Stomach (tissue), 4 donors: ENCODE measurements around the gene PLCXD1.

Source experiments
- EP300 ChIP-seq: sonication (generic); formaldehyde crosslinking; IDR thresholded peaks from one replicate; pipeline ENCODE4 v1.6.1; 2017; ENCODE audit warnings: antibody characterized with exemption
- POLR2A ChIP-seq, 4 donors: fragments of 450-650 bp; IDR thresholded peaks; one replicate each; pipeline ENCODE4 v1.6.1; 2016; ENCODE audit warnings: antibody characterized with exemption in 4 of 4, control low read depth in 2 of 4, mild to moderate bottlenecking in 1 of 4, moderate library complexity in 1 of 4
- TF ChIP-seq, protein P1 (sequence below), 7 experiments: fragments of 450-650 bp in 4 of 7; fragments of 200-600 bp in 3 of 7; sonication (generic) in 3 of 7; IDR thresholded peaks; one replicate each; pipeline ENCODE4 v1.5.1; 2016 to 2019; ENCODE audit warnings: antibody characterized with exemption in 7 of 7, control low read depth in 2 of 7, mild to moderate bottlenecking in 1 of 7

DNA sequence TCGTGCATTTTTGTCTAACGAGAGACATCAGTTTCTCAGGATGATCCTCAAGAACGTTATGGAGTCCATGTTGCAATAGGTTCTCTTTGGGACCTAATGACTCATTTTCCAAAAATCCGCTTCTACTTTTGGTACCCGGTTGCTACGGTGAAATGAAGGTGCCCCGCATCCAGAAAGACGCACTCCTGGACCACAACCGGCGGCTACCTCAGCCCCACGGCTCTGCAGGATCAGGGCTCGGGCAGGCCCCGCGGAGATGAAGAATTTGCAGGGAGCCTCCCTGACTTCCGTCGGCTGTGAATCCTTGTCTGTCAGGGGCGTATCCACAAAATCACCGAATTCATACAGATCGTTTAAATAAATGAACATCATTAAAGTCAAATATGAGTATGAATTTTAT, 21.8 kb downstream of the PLCXD1 start:
- TF ChIP-seq, protein P1, sequence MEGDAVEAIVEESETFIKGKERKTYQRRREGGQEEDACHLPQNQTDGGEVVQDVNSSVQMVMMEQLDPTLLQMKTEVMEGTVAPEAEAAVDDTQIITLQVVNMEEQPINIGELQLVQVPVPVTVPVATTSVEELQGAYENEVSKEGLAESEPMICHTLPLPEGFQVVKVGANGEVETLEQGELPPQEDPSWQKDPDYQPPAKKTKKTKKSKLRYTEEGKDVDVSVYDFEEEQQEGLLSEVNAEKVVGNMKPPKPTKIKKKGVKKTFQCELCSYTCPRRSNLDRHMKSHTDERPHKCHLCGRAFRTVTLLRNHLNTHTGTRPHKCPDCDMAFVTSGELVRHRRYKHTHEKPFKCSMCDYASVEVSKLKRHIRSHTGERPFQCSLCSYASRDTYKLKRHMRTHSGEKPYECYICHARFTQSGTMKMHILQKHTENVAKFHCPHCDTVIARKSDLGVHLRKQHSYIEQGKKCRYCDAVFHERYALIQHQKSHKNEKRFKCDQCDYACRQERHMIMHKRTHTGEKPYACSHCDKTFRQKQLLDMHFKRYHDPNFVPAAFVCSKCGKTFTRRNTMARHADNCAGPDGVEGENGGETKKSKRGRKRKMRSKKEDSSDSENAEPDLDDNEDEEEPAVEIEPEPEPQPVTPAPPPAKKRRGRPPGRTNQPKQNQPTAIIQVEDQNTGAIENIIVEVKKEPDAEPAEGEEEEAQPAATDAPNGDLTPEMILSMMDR (IDR thresholded peaks at IDR 0.05): no peak
- TF ChIP-seq POLR2A (IDR thresholded peaks at IDR 0.05): no peak
- TF ChIP-seq EP300: no peak
